GM12875 (cell line): ENCODE data around the gene SOX11.
A peak's percentile ranks its signal among the peaks of the same experiment; 100 is the strongest.

Source experiments
- H3K4me3 ChIP-seq: one replicate; pipeline ENCODE4 v1.5.1; 2011; ENCODE audit warnings: low read depth, low read length, control low read depth
- TF ChIP-seq, protein P1 (sequence below): IDR thresholded peaks from 2 replicates; pipeline ENCODE4 v1.5.1; 2011; ENCODE audit warnings: low read depth, mild to moderate bottlenecking, control low read depth, inconsistent platforms, low read length, moderate library complexity, borderline replicate concordance; ENCODE audit not compliant: insufficient read depth

SOX11 gene

DNA sequence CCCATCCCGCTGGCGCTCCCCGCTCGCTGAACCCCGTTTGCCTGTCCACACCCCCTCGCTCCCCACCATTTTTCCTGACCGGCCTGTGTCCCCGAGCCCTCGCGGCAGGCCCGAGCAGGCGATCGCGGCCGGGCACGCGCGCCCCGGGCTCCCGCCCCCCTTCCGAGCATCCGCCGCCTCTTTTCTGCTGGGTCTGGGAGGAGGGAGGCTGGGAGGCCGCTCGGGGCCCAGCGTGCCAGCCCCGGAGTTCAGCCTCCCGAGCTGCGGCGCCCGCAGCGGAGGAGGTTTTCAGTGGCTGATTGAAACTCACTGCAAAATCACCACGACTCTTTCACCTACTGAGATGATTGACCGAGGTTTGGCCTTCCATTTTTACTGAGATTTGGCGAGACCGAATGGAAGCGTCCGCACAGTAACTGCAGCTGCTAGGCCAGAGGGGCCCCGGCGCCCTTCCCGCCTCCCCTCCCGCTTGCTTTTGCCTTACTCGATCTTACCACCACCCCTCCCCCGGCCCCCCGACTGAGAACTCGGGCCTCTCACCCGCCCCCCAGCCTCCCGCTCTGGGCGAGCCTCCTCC, 4.8 kb downstream of the SOX11 start:
- H3K4me3 ChIP-seq, result peak overlapping the region; percentile 16
- TF ChIP-seq, protein P1, sequence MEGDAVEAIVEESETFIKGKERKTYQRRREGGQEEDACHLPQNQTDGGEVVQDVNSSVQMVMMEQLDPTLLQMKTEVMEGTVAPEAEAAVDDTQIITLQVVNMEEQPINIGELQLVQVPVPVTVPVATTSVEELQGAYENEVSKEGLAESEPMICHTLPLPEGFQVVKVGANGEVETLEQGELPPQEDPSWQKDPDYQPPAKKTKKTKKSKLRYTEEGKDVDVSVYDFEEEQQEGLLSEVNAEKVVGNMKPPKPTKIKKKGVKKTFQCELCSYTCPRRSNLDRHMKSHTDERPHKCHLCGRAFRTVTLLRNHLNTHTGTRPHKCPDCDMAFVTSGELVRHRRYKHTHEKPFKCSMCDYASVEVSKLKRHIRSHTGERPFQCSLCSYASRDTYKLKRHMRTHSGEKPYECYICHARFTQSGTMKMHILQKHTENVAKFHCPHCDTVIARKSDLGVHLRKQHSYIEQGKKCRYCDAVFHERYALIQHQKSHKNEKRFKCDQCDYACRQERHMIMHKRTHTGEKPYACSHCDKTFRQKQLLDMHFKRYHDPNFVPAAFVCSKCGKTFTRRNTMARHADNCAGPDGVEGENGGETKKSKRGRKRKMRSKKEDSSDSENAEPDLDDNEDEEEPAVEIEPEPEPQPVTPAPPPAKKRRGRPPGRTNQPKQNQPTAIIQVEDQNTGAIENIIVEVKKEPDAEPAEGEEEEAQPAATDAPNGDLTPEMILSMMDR, result no peak

GRCh38 chr2:5697562-5697961, 5.4 kb downstream of the SOX11 start:
- H3K4me3 ChIP-seq, result no peak overlapping the region
- TF ChIP-seq, protein P1, result no peak

- TF ChIP-seq, protein P1, result no peak
Measured at GRCh38 chr2:5698134-5698533, 6.0 kb downstream of the SOX11 start.

GRCh38 chr2:5699963-5700362, 7.8 kb downstream of the SOX11 start:
- TF ChIP-seq, protein P1, result no peak
- H3K4me3 ChIP-seq, result no peak overlapping the region

More at GRCh38 chr2:5698134-5698533, 6.0 kb downstream of the SOX11 start:
- H3K4me3 ChIP-seq, result no peak overlapping the region

DNA sequence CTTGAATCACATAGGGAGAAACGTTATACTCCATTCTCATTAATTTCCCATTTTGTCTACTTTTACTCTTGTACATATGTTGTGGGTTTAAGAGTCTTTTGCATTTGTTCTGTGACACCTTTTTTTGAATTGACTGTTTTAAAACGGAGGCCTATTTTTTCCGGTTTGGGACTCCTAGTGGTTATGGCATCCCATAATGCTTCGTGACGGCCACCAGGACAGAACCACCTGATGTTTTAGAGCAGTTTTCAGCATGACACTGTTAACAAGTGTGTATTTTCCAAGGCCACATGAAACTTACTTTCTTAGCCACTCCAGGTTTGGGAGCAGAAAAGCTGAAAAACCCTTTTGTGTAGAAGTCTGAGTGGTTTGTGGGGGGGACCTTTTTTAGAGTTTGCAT, 8.4 kb downstream of the SOX11 start:
- H3K4me3 ChIP-seq, result no peak overlapping the region
- TF ChIP-seq, protein P1, result no peak

DNA sequence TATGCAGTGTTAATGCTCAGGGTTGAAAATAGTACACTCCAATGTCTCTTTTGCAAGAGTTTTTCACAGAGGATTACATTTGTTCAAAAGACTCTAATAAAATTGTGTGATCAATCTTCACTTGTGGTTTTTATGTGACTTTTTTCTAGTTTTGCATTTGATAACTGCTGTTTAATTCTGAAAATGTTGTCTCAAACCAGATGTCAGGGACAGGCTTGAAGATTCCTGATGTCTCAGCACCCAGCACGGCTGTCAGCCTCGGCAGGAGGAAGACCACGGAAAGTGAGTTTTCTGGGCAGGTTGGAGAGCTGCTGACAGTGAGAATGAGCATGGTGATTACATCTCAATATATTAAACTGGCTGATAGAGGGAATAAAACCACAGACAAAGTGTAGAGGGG, 9.1 kb downstream of the SOX11 start:
- TF ChIP-seq, protein P1, result no peak
- no peak overlapping the region for H3K4me3 ChIP-seq

GRCh38 chr2:5703166-5703565, 11.0 kb downstream of the SOX11 start:
- TF ChIP-seq, protein P1, result no peak
- no peak overlapping the region for H3K4me3 ChIP-seq
